ENCODE measurements around the gene RHEBL1. TPM values are rescaled to one million over a fixed set of nuclear protein-coding genes. Genes with fewer than 3 reads are reported as not detected.

Gene RHEBL1
- total RNA-seq, 2 experiments from 2014 or later: 5.1 to 6.0 TPM

GRCh38 chr12:49018261-49019119 lies 51.3 kb downstream of the RHEBL1 start, which contains the start of gene PRKAG1:
PRKAG1 (minus strand) TSS chr12:49018776; CDS start chr12:49018740, 36 bp downstream.
- CTCF ChIA-PET: interaction anchor here (0.6 to 4.9 kb wide), 13 partner anchors 20 to 165 kb away, joined by 3 to 39 read pairs (median 5); partner anchors contain the start of genes ARF3 and WNT1
- Mint-ChIP-seq H3K27me3 (no peaks in the 10 kb centered on the region), H3K4me1 (ENCODE audit: low read depth) (peaks cover 50% of the 10 kb centered on the region), H3K36me3 (ENCODE audit: low read depth) (peaks cover 74% of the 10 kb centered on the region), H3K4me3 (peak within 1 kb of the TSS; percentile 97), H3K27ac (peak within 1 kb of the TSS; percentile 99), H3K9me3 (no peaks in the 10 kb centered on the region)
- peak within 1 kb of the TSS; percentile 73 for H3K4me3 ChIP-seq (ENCODE audit: low read length)
- H3K27ac ChIP-seq (ENCODE audit: low read depth in 1 of 2, low read length in 2 of 2): peak within 1 kb of the TSS; percentile 94 to 97
- H3K4me1 ChIP-seq (ENCODE audit: insufficient read depth, low read length): peaks cover 27% of the 10 kb centered on the region
- intact Hi-C loops (cut with DNase I, micrococcal nuclease): loop anchor here in 1 of 2 experiments (1.0 to 2.0 kb wide), 3 partner anchors 22 to 166 kb away; partner anchors contain the start of gene DDX23
- POLR2A ChIA-PET: interaction anchor here (0.6 to 1.9 kb wide), 8 partner anchors 19 to 113 kb away, joined by 3 to 10 read pairs (median 3); partner anchors contain the start of genes ARF3, DDN, RHEBL1 and TUBA1B
- H3K27me3 ChIP-seq (ENCODE audit: control insufficient read depth in 1 of 2, insufficient read depth in 2 of 2, low read length in 2 of 2): no peaks in the 10 kb centered on the region
- peak; percentile 90 for ATAC-seq (ENCODE audit: poor library complexity)
- TF ChIP-seq CTCF (IDR thresholded peaks at IDR 0.05): peak; percentile 60
- no peaks in the 10 kb centered on the region for H3K9me3 ChIP-seq (ENCODE audit: control insufficient read depth in 1 of 2, insufficient read depth in 1 of 2, low read length in 2 of 2)
- peak; percentile 94 to 99 (median 96) for DNase-seq
- H3K36me3 ChIP-seq (ENCODE audit: insufficient read depth, low read length): peaks cover 35% of the 10 kb centered on the region

- Mint-ChIP-seq H3K4me1 (ENCODE audit: low read depth) (peaks cover 50% of the 10 kb centered on the region), H3K27ac (peak overlapping the region; percentile 99), H3K36me3 (ENCODE audit: low read depth) (peaks cover 73% of the 10 kb centered on the region), H3K4me3 (peak overlapping the region; percentile 97), H3K9me3 (no peaks in the 10 kb centered on the region), H3K27me3 (no peaks in the 10 kb centered on the region)
- Histone ChIP-seq H3K4me1 (ENCODE audit: insufficient read depth, low read length) (peaks cover 27% of the 10 kb centered on the region), H3K27me3 (ENCODE audit: control insufficient read depth in 1 of 2, insufficient read depth in 2 of 2, low read length in 2 of 2) (no peaks in the 10 kb centered on the region), H3K27ac (ENCODE audit: low read depth in 1 of 2, low read length in 2 of 2) (peak overlapping the region; percentile 94 to 97), H3K4me3 (ENCODE audit: low read length) (peak overlapping the region; percentile 73), H3K9me3 (ENCODE audit: control insufficient read depth in 1 of 2, insufficient read depth in 1 of 2, low read length in 2 of 2) (no peaks in the 10 kb centered on the region), H3K36me3 (ENCODE audit: insufficient read depth, low read length) (peaks cover 32% of the 10 kb centered on the region)
- ATAC-seq (ENCODE audit: poor library complexity) (no peak), DNase-seq (peak in 2 of 14 experiments; percentile 15 to 18)
- ChIA-PET CTCF (interaction anchor here (0.6 to 4.9 kb wide), 8 partner anchors 20 to 70 kb away, joined by 3 to 35 read pairs (median 6); partner anchors contain the start of genes ARF3 and WNT1), POLR2A (interaction anchor here (0.6 to 1.5 kb wide), 6 partner anchors 18 to 76 kb away, joined by 3 to 10 read pairs (median 3); partner anchors contain the start of genes ARF3 and DDN)
- no peak for TF ChIP-seq CTCF (IDR thresholded peaks at IDR 0.05)
- intact Hi-C loops (cut with DNase I, micrococcal nuclease): loop anchor here in 1 of 2 experiments (1.0 to 2.0 kb wide), 3 partner anchors 22 to 165 kb away; partner anchors contain the start of gene DDX23
These were observed 51.9 kb downstream of the RHEBL1 start for GRCh38 chr12:49017891-49018260.

- ChIA-PET POLR2A (interaction anchor here (0.7 to 3.4 kb wide), 4 partner anchors 10 to 116 kb away, joined by 4 to 11 read pairs (median 5); partner anchors contain the start of genes ARF3 and TUBA1B), CTCF (interaction anchor here (0.6 to 4.9 kb wide), 7 partner anchors 18 to 180 kb away, joined by 3 to 35 read pairs (median 4); partner anchors contain the start of gene RHEBL1)
- peak overlapping the region; percentile 15 for H3K27ac Mint-ChIP-seq
- peaks cover 32% of the 10 kb centered on the region for H3K36me3 ChIP-seq (ENCODE audit: insufficient read depth, low read length)
- ATAC-seq (ENCODE audit: poor library complexity) (no peak), DNase-seq (no peak)
- intact Hi-C loops (cut with DNase I, micrococcal nuclease): loop anchor here in 1 of 2 experiments (2.0 kb wide), 1 partner anchor 18 kb away; no protein-coding TSS in a partner anchor
- peaks cover 27% of the 10 kb centered on the region for H3K4me1 ChIP-seq (ENCODE audit: insufficient read depth, low read length)
- peaks cover 50% of the 10 kb centered on the region for H3K4me1 Mint-ChIP-seq (ENCODE audit: low read depth)
- no peak overlapping the region for H3K4me3 ChIP-seq (ENCODE audit: low read length)
- H3K4me3 Mint-ChIP-seq: peak overlapping the region; percentile 55
- TF ChIP-seq CTCF (IDR thresholded peaks at IDR 0.05): no peak
- H3K36me3 Mint-ChIP-seq (ENCODE audit: low read depth): peaks cover 78% of the 10 kb centered on the region
- H3K27me3 Mint-ChIP-seq: no peaks in the 10 kb centered on the region
- H3K9me3 Mint-ChIP-seq: no peaks in the 10 kb centered on the region
- H3K9me3 ChIP-seq (ENCODE audit: control insufficient read depth in 1 of 2, insufficient read depth in 1 of 2, low read length in 2 of 2): no peaks in the 10 kb centered on the region
- no peak overlapping the region for H3K27ac ChIP-seq (ENCODE audit: low read depth in 1 of 2, low read length in 2 of 2)
- H3K27me3 ChIP-seq (ENCODE audit: control insufficient read depth in 1 of 2, insufficient read depth in 2 of 2, low read length in 2 of 2): no peaks in the 10 kb centered on the region
These were observed 54.6 kb downstream of the RHEBL1 start for GRCh38 chr12:49015196-49015595.
